Liver (tissue), 9 donors: ENCODE data around the gene GRN. TPM values are rescaled to one million over a fixed set of nuclear protein-coding genes. Genes with fewer than 3 reads are reported as not detected.
"Not testable (repeated sequence)": the region's sequence is repeated elsewhere in the genome, so short reads cannot be mapped to it uniquely, and the experiment has no call there.

Source experiments
- DNase-seq: peaks from one replicate; pipeline ENCODE4 v3.0.0-alpha.2; 2017; ENCODE audit warnings: low spot score
- H3K27ac ChIP-seq, 2 donors: one replicate each; pipeline ENCODE4 v1.7.0; 2013; ENCODE audit warnings: inconsistent platforms in 2 of 2, low read length in 2 of 2, control low read depth in 1 of 2, low read depth in 1 of 2, mild to moderate bottlenecking in 1 of 2
- H3K27me3 ChIP-seq, 4 donors: one replicate each; pipeline versions ENCODE4 v1.6.1 to v1.7.0; 2013; ENCODE audit warnings: low read length in 3 of 4, inconsistent platforms in 1 of 4, mild to moderate bottlenecking in 1 of 4, moderate library complexity in 1 of 4; ENCODE audit not compliant: control insufficient read depth in 4 of 4, insufficient read depth in 4 of 4
- H3K36me3 ChIP-seq, 4 donors: one replicate each; pipeline versions ENCODE4 v1.6.1 to v1.7.0; 2013; ENCODE audit warnings: low read length in 3 of 4, mild to moderate bottlenecking in 3 of 4, low read depth in 1 of 4, moderate library complexity in 1 of 4; ENCODE audit not compliant: control insufficient read depth in 4 of 4, insufficient read depth in 3 of 4
- H3K4me1 ChIP-seq, 4 donors: one replicate each; pipeline versions ENCODE4 v1.6.1 to v1.7.0; 2013; ENCODE audit warnings: low read length in 3 of 4, mild to moderate bottlenecking in 3 of 4, moderate library complexity in 1 of 4; ENCODE audit not compliant: control insufficient read depth in 4 of 4, insufficient read depth in 4 of 4
- H3K4me3 ChIP-seq, 3 donors: one replicate each; pipeline versions ENCODE4 v1.6.1 to v1.7.0; 2013; ENCODE audit warnings: low read length in 3 of 3, control low read depth in 1 of 3, low read depth in 1 of 3, mild to moderate bottlenecking in 1 of 3
- H3K9ac ChIP-seq, 2 donors: one replicate each; pipeline ENCODE4 v1.7.0; 2013; ENCODE audit warnings: low read length in 2 of 2, mild to moderate bottlenecking in 2 of 2, moderate library complexity in 2 of 2, control low read depth in 1 of 2, low read depth in 1 of 2
- H3K9me3 ChIP-seq, 4 donors: one replicate each; pipeline versions ENCODE4 v1.6.1 to v1.7.0; 2013; ENCODE audit warnings: low read length in 3 of 4; ENCODE audit not compliant: control insufficient read depth in 4 of 4
- CTCF ChIP-seq: fragments of 150-350 bp; IDR thresholded peaks from 2 replicates; pipeline ENCODE4 v1.5.1; 2017; ENCODE audit warnings: improper control_type of control experiment, low read depth, low read length; ENCODE audit not compliant: missing input control
- JUND ChIP-seq, 2 donors: IDR thresholded peaks; 2 replicates each; pipeline ENCODE4 v1.6.1; 2016; ENCODE audit warnings: antibody characterized with exemption in 2 of 2
- NR2F2 ChIP-seq: IDR thresholded peaks from 2 replicates; pipeline ENCODE4 v1.6.1; 2016; ENCODE audit warnings: antibody characterized with exemption
- REST ChIP-seq: IDR thresholded peaks from 2 replicates; pipeline ENCODE4 v1.6.1; 2016; ENCODE audit warnings: antibody characterized with exemption, mild to moderate bottlenecking
- SP1 ChIP-seq: IDR thresholded peaks from 2 replicates; pipeline ENCODE4 v1.6.1; 2018; ENCODE audit warnings: antibody characterized with exemption, mild to moderate bottlenecking
- TAF1 ChIP-seq: conservative IDR thresholded peaks from 2 replicates; pipeline ENCODE4 v1.6.1; 2016; ENCODE audit warnings: antibody characterized with exemption, mild to moderate bottlenecking
- YY1 ChIP-seq: IDR thresholded peaks from 2 replicates; pipeline ENCODE4 v1.6.1; 2016; ENCODE audit warnings: antibody characterized with exemption, mild to moderate bottlenecking
- WGBS: extraction: QIAGEN DNeasy Blood & Tissue Kit; methylation state at CpG from one replicate; pipeline ENCODE4 v1.1.7; 2013; 5-methylcytosine and 5-hydroxymethylcytosine counted together
- polyA plus RNA-seq, 2 donors: library from polyadenylated mRNA; stranded (reverse) in 1 of 2; unstranded in 1 of 2; fragments of 200-250 nt in 1 of 2; fragments of >200 nt in 1 of 2; fragmentation: Nextera tagmentation in 1 of 2; extraction: Ambion mirVana in 1 of 2; gene quantifications; one replicate each; pipeline versions ENCODE4 v1.2.1 to v1.2.3, GENCODE V29; 2013 to 2015
- total RNA-seq, 2 donors: library from RNA; depleted of rRNA; stranded (reverse); fragments of >200 nt; gene quantifications; one replicate each; pipeline ENCODE4 v1.2.3, GENCODE V29; 2014
- donor health status: healthy.
- donor health status: healthy.
- donor health status: healthy.
- donor health status: healthy.
- donor health status: healthy.

The GRN gene
- total and polyA plus RNA-seq, 4 donors = 90.9 to 166 (median 133) TPM

GRCh38 chr17:44367231-44367979 is 22.3 kb downstream of the GRN start:
- WGBS = 72% methylated on average over 7 of the region's 7 CpGs
- H3K9me3 ChIP-seq = no peaks in the 10 kb centered on the region
- no peaks in the 10 kb centered on the region for H3K27me3 ChIP-seq
- peaks cover 6 to 12% (median 7%) of the 10 kb centered on the region in 4 donors for H3K4me1 ChIP-seq
- H3K9ac ChIP-seq = no peak overlapping the region
- no peak for DNase-seq
- no peaks in the 10 kb centered on the region for H3K36me3 ChIP-seq
- H3K27ac ChIP-seq = no peak overlapping the region
- no peak overlapping the region for H3K4me3 ChIP-seq
- TF ChIP-seq REST (no peak), CTCF (no peak), SP1 (no peak), YY1 (no peak), JUND (IDR thresholded peaks at IDR 0.05) (no peak), NR2F2 (no peak), TAF1 (no peak)

- not testable (repeated sequence) for H3K4me3 ChIP-seq, DNase-seq, H3K9me3 ChIP-seq, H3K36me3 ChIP-seq, H3K27ac ChIP-seq, H3K4me1 ChIP-seq, H3K27me3 ChIP-seq, H3K9ac ChIP-seq
- WGBS = 94% methylated on average over 42 of the region's 42 CpGs
These were observed 23.5 kb downstream of the GRN start for GRCh38 chr17:44368391-44369243.

GRCh38 chr17:44369414-44370023 is 24.4 kb downstream of the GRN start:
- H3K4me3 ChIP-seq, H3K36me3 ChIP-seq, H3K9ac ChIP-seq, H3K27me3 ChIP-seq, DNase-seq, H3K27ac ChIP-seq, H3K9me3 ChIP-seq, H3K4me1 ChIP-seq: not testable (repeated sequence)
- 73% methylated on average over 17 of the region's 17 CpGs for WGBS
